GM20431 (cell line): ENCODE data around the gene GABRP.

Experiments used
- in situ Hi-C: fragments of 300-500 bp; cut with MseI, MboI; formaldehyde crosslinking; loops from one replicate; pipeline ENCODE4 v1.15.0; 2020; ENCODE audit warnings: low sequenced_read_pairs; ENCODE audit not compliant: unreplicated experiment

Gene GABRP

GRCh38 chr5:170848033-170848432, 64.5 kb downstream of the GABRP start:
- in situ Hi-C loops, result no loop called here

DNA sequence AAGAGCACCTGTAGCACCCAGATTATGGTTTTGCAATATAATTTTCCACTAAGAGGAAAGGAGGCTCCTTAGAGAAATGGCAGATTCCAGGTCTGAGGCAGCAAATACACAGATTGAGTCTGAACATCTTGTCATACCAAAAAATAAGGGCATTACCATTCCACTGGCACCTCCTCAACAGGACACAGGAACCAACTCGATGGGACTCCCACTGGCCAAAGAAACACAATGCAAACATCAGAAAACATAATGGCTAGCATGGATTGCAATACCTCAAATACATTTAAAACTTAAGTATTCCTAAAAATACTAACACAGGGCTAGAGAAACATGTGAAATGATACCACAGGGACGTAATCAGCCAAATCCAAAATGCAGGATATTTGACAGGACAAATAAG, 65.8 kb downstream of the GABRP start:
- in situ Hi-C loops, result no loop called here

DNA sequence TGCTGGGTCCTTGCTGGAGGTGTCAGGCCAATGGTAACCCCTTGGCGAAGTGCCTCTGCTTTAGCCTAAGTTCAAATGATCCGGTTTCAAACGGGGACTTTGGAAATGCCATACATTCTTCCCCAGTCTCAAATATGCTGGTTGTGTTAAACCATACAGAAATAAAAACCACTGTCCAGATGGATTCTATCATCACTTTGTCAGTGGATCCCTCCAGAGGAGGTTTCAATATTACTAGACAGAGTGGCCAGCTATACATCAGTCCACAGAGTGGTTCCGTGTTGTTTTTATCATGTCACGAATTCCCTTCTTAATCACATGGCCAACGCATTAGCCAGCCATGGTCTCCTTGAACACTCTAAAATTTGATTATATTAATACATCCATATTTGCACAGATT, 71.0 kb downstream of the GABRP start:
- in situ Hi-C loops, result no loop called here

- in situ Hi-C loops, result no loop called here
Measured at GRCh38 chr5:170857066-170857465, 73.5 kb downstream of the GABRP start.

DNA sequence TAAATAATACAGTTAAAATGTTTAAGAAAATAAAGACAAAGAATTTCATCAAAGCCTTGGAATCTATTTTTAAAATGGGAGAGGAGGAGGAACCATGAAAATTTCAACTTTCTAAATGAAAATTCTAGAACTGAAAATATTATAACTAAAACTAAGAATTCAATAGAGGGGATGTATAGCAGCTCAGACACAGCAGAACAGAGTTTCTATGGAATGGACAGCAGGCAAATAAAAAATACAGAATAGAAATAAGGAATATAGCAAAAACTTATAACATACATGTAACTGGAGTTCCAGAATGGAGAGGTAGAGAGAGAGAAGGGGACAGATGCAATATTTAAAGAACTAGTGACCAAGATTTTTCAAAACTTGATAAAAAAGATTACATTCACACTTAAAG, 76.9 kb downstream of the GABRP start:
- in situ Hi-C loops, result no loop called here

DNA sequence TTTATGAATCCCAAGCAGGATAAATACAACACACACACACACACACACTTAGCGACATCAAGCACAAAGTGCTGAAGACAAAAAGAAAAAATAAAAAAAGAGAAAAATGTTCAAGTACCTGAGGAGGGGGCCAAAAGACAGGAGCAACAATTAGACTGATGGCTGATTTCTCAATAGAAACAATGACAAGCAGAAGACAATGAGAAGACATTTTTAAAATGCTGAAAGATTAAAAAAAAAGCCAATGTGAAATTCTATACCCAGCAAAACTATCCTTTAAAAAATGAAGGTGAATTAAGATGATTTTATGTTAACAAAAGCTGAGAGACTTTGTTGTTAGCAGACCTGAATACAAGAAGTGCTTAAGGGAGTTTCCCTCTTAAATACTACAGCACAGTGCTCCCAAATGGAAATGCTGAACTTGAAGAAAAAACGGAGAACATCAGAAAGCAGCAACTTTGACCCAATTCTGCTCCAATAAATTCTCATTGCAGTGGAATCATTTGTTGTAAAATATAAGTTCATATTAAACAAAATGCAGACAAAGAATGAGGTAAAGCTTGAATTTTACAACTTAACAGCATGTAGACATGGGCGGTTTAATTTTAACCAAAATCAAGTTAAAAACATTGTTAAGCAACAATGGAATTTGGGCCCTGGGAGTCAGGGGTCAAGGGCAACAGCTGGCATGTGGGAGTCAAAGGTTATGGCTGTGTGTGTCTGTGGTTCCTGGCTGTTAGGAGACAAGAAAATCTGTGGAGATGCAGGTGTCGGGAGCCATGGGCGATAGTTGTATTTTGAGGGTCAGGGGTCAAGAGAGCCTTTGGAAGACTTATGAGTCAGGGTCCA, 77.5 kb downstream of the GABRP start:
- in situ Hi-C loops, result no loop called here

GRCh38 chr5:170861667-170861916, 78.1 kb downstream of the GABRP start:
- in situ Hi-C loops, result no loop called here

- in situ Hi-C loops, result no loop called here
Measured at GRCh38 chr5:170861917-170862766, 78.6 kb downstream of the GABRP start, which contains the start of gene RANBP17. RANBP17 (plus strand) TSS chr5:170862018.

- in situ Hi-C loops, result no loop called here
Measured at GRCh38 chr5:170863646-170864045, 80.1 kb downstream of the GABRP start.
